ENCODE data around the gene SLC16A2. TPM values are rescaled to one million over a fixed set of nuclear protein-coding genes. Genes with fewer than 3 reads are reported as not detected.

The SLC16A2 gene
- total RNA-seq (2022; extraction: Qiagen RNA extraction), result 19.9 to 24.2 TPM (median 21.1 TPM) in 5 replicates

GRCh38 chrX:74421036-74421739, at the start of gene SLC16A2:
Gene SLC16A2, plus strand, starts transcription at chrX:74421493. Its CDS starts 145 bp downstream, at chrX:74421638.

Other genes with a start within 250 kb of the SLC16A2 start
- gene ZCCHC13, start 117.3 kb upstream of the SLC16A2 start, total RNA-seq (2022; extraction: Qiagen RNA extraction), result not detected in 5 replicates
- gene RLIM, start 193.1 kb downstream of the SLC16A2 start, total RNA-seq (2022; extraction: Qiagen RNA extraction), result 13.0 to 17.9 TPM (median 15.4 TPM) in 5 replicates